ENCODE data around the gene HDAC4.

GRCh38 chr2:239117831-239118230, 283.0 kb downstream of the HDAC4 start:
- TF ChIP-seq POLR2A (IDR thresholded peaks at IDR 0.05), result no peak
- TF ChIP-seq CTCF (IDR thresholded peaks at IDR 0.05), result no peak
